WERI-Rb-1 (cell line): Measurements from ENCODE around the gene WDFY3.

Source experiments
- DNase-seq: peaks from one replicate; pipeline ENCODE4 v3.0.0-alpha.2; 2020
- H3K27ac ChIP-seq: fragments of 250-450 bp; sonication (Bioruptor Pico); 2 replicates; pipeline ENCODE4 v1.5.1; 2020; ENCODE audit warnings: mild to moderate bottlenecking, moderate library complexity
- H3K27me3 ChIP-seq: fragments of 250-450 bp; sonication (Bioruptor Pico); 2 replicates; pipeline ENCODE4 v1.5.1; 2021; ENCODE audit warnings: mild to moderate bottlenecking, low read depth, moderate library complexity; ENCODE audit not compliant: insufficient read depth, severe bottlenecking
- H3K36me3 ChIP-seq: fragments of 250-450 bp; sonication (Bioruptor Pico); 2 replicates; pipeline ENCODE4 v1.5.1; 2020; ENCODE audit warnings: mild to moderate bottlenecking, moderate library complexity
- H3K4me3 ChIP-seq: 2 replicates; pipeline ENCODE4 v1.5.1; 2011; ENCODE audit warnings: low read depth, mild to moderate bottlenecking, control low read depth, low read length
- H3K9me3 ChIP-seq: fragments of 250-450 bp; sonication (Bioruptor Pico); 2 replicates; pipeline ENCODE4 v1.5.1; 2021; ENCODE audit warnings: mild to moderate bottlenecking, moderate library complexity; ENCODE audit not compliant: severe bottlenecking
- TF ChIP-seq, protein P1 (sequence below): IDR thresholded peaks from 2 replicates; pipeline ENCODE4 v1.5.1; 2011; ENCODE audit warnings: low read depth, mild to moderate bottlenecking, control low read depth, inconsistent platforms, low read length

WDFY3 gene

DNA sequence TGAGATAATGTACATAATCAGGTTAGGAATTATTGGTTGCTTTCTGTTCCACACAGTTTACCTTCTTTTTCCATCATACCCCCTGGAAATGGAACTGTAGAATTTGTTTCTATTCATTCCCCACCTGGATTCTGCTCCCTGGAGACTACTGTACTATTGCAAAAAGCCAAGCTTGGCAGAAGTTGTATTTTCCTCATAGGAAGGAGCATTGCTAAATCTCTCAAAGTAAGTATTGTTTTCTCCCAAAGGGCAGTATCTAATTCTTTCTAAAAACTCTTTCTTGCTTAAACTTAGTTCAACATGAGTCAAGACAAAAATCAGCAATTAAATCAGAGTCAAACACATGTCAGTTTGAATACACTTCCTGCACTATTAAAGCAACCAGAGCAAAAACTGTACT, 247.4 kb downstream of the WDFY3 start:
- Histone ChIP-seq H3K27ac (no peak overlapping the region), H3K27me3 (no peaks in the 10 kb centered on the region), H3K36me3 (peaks cover 35% of the 10 kb centered on the region), H3K4me3 (no peak overlapping the region), H3K9me3 (no peaks in the 10 kb centered on the region)
- no peak for DNase-seq
- TF ChIP-seq, protein P1, sequence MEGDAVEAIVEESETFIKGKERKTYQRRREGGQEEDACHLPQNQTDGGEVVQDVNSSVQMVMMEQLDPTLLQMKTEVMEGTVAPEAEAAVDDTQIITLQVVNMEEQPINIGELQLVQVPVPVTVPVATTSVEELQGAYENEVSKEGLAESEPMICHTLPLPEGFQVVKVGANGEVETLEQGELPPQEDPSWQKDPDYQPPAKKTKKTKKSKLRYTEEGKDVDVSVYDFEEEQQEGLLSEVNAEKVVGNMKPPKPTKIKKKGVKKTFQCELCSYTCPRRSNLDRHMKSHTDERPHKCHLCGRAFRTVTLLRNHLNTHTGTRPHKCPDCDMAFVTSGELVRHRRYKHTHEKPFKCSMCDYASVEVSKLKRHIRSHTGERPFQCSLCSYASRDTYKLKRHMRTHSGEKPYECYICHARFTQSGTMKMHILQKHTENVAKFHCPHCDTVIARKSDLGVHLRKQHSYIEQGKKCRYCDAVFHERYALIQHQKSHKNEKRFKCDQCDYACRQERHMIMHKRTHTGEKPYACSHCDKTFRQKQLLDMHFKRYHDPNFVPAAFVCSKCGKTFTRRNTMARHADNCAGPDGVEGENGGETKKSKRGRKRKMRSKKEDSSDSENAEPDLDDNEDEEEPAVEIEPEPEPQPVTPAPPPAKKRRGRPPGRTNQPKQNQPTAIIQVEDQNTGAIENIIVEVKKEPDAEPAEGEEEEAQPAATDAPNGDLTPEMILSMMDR = no peak

DNA sequence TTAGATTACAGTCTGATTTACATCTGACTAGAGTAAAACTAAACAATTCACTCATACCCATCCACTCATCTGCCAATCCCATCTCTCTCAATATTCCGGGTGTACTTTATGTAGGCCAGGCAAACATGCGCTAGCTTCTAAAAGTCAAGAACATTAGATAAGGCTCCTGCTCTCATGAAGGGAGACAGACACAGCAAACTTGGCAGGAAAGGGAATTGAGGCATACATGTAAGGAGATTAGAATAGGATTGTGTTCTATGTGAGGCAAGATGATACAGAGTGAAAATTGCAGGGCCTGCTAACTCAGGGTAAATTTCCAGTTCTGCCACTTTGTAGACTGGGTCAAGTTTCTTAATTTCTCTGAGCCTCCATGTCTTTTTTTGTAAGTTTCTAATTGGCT, 247.8 kb downstream of the WDFY3 start:
- no peak for DNase-seq
- H3K27me3 ChIP-seq = no peaks in the 10 kb centered on the region
- TF ChIP-seq, protein P1 = no peak
- no peak overlapping the region for H3K4me3 ChIP-seq
- H3K27ac ChIP-seq = no peak overlapping the region
- peaks cover 35% of the 10 kb centered on the region for H3K36me3 ChIP-seq
- no peaks in the 10 kb centered on the region for H3K9me3 ChIP-seq

DNA sequence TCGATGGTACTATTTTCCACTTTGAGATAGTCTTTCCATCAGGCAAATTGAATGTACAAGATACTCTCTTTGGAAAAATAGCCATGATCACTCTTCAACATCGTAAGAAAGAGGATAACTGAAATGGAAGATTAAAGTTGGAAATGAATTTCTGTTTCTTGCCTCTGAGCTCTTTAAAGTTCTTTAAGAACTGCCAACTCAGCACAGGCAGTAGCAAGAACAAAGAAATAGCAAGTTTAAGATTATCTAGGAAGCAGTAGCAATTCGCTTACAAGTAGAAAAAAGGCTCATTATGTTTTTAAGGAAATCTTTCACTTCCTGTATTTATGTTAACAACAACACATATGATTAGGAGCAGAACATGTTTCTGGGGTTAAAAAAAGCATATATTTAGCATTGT, 255.9 kb downstream of the WDFY3 start:
- Histone ChIP-seq H3K36me3 (peaks cover 52% of the 10 kb centered on the region), H3K4me3 (no peak overlapping the region)
- TF ChIP-seq, protein P1 = no peak

DNA sequence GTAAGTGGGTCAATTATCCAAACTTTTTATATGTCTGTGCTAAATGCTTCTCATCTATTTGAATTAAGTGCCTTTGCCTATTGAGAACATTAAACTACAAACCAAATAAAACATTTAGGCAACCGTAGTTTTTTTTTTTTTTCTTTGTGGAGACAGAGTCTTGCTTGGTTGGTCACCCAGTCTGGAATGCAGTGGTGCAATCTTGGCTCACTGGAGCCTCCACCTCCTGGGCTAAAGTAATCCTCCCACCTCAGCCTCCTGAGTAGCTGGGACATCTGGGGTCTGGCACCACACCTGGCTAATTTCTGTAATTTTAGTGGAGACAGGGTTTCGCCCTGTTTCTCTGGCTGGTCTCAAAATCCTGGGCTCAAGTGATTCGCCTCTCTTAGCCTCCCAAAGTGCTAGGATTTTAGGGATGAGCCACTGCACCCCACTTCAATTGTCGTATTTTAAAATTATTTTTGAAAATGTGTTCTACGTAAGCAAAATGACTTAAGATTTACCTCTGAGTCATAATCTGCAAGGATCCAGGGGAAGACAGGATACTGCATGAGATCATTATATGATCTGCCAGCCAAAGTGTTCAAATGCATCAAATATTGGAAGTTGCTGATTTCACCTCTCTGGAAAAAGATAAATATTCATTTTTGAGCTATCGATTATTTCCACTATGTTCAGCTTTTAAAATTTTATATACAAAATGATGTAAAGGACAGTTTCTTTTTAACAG, 257.9 kb downstream of the WDFY3 start:
- Histone ChIP-seq H3K27ac (no peak overlapping the region), H3K9me3 (no peaks in the 10 kb centered on the region), H3K4me3 (no peak overlapping the region), H3K27me3 (no peaks in the 10 kb centered on the region), H3K36me3 (peaks cover 61% of the 10 kb centered on the region)
- TF ChIP-seq, protein P1 = no peak
- DNase-seq = no peak

More for the DNA sequence above, 255.9 kb downstream of the WDFY3 start:
- no peak for DNase-seq
- Histone ChIP-seq H3K27me3 (no peaks in the 10 kb centered on the region), H3K27ac (no peak overlapping the region), H3K9me3 (no peaks in the 10 kb centered on the region)

DNA sequence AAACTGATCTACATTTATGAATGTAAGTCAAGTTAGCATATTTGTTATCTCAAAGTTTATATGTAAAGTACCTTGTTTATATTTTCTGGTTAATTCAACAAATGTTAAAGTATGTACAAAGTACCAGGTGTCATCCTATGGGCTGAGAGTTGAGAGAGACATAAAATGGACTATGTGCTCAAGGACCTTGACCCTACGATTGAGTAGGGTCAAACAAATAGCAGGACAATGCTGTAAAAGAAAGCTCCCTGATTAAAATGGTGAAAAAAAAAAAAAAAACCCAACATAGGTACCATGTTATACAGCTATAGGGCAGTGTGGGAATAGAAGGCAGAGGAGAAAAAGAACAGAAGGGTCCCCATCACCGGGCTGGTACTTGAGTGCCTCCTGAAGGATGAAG, 260.2 kb downstream of the WDFY3 start:
- H3K4me3 ChIP-seq = no peak overlapping the region
- no peaks in the 10 kb centered on the region for H3K9me3 ChIP-seq
- peaks cover 60% of the 10 kb centered on the region for H3K36me3 ChIP-seq
- no peaks in the 10 kb centered on the region for H3K27me3 ChIP-seq
- H3K27ac ChIP-seq = no peak overlapping the region
- DNase-seq = no peak
- TF ChIP-seq, protein P1 = no peak

DNA sequence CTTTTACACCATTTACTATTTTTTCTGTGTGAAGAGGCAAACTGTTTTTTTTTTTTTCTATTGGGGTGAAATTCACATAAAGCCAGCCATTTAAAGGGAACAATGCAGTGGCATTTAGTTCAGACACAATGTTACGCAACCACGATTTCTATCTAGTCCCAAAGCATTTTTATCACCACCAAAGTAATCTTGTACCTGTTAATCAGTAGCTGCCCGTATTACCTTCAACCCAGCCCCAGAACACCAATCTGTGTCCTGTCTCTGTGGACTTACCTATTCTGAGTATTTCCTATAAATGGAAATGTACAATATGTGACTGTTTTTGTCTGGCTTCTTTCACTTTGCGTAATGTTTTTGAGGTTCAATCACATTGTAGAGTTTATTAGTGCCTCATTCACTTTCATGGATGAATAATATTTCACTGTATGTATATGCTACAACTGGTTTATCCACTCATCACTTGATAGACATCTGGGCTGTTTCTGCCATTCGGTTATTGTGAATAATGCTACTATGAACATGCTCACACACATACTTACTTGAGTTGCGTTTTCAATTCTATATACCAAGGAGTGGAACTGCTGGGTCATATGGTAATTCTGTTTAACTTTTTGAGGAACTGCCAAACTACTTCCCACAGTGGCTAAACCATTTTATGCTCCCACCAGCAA, 267.4 kb downstream of the WDFY3 start:
- no peaks in the 10 kb centered on the region for H3K9me3 ChIP-seq
- TF ChIP-seq, protein P1 = no peak
- no peaks in the 10 kb centered on the region for H3K27me3 ChIP-seq
- no peak for DNase-seq
- H3K27ac ChIP-seq = no peak overlapping the region
- H3K36me3 ChIP-seq = peaks cover 55% of the 10 kb centered on the region
- no peak overlapping the region for H3K4me3 ChIP-seq
